Activated CD8-positive, alpha-beta T cell treated with anti-CD3 and anti-CD28 coated beads for 36 hours (primary cell): ENCODE data around the gene KRT39. TPM values are rescaled to one million over a fixed set of nuclear protein-coding genes. Genes with fewer than 3 reads are reported as not detected.

ENCODE experiments used
- ATAC-seq: fragments of 200-7000 bp; cut with Tn5 transposase; one replicate; pipeline ENCODE4 v1.10.0; 2021; ENCODE audit warnings: mild to moderate bottlenecking, moderate library complexity
- CTCF ChIA-PET: fragments of 350-600 bp; sonication (Branson Sonifier 250); formaldehyde crosslinking; loops from one replicate; lab custom pipeline; 2021; ENCODE audit warnings: antibody characterized with exemption; lab: Charles Lee
- POLR2A ChIA-PET: fragments of 350-600 bp; sonication (Branson Sonifier 250); formaldehyde crosslinking; loops from one replicate; lab custom pipeline; 2021; ENCODE audit warnings: antibody characterized with exemption; lab: Charles Lee
- DNase-seq: peaks from one replicate; pipeline ENCODE4 v3.0.0-alpha.2; 2020
- H3K27ac Mint-ChIP-seq: one replicate; pipeline ENCODE4 v1.8.0; 2021; ENCODE audit warnings: mild to moderate bottlenecking, mixed read lengths
- H3K27me3 Mint-ChIP-seq: one replicate; pipeline ENCODE4 v1.8.0; 2021; ENCODE audit warnings: mixed read lengths
- H3K36me3 Mint-ChIP-seq: one replicate; pipeline ENCODE4 v1.8.0; 2021; ENCODE audit warnings: low read depth, mixed read lengths
- H3K4me1 Mint-ChIP-seq: one replicate; pipeline ENCODE4 v1.8.0; 2021; ENCODE audit warnings: low read depth, mixed read lengths
- H3K4me3 Mint-ChIP-seq: one replicate; pipeline ENCODE4 v1.8.0; 2021; ENCODE audit warnings: mild to moderate bottlenecking, moderate library complexity, mixed read lengths
- H3K9me3 Mint-ChIP-seq: one replicate; pipeline ENCODE4 v1.8.0; 2021; ENCODE audit warnings: mixed read lengths
- CTCF ChIP-seq: fragments of 200-600 bp; IDR thresholded peaks from one replicate; pipeline ENCODE4 v1.8.0; 2022; ENCODE audit warnings: antibody characterized with exemption, mild to moderate bottlenecking
- intact Hi-C: fragments of 100-400 bp; cut with micrococcal nuclease; formaldehyde crosslinking; loops from one replicate; pipeline ENCODE4 v1.10.0; 2022
- total RNA-seq, 2 experiments: library from RNA; stranded (reverse); gene quantifications; one replicate each; pipeline ENCODE4 v1.2.3, GENCODE V29; 2021

The KRT39 gene
- total RNA-seq, 2 experiments from 2014 or later = not detected

GRCh38 chr17:40950176-40950575 lies 16.6 kb downstream of the KRT39 start:
- intact Hi-C loops = no loop called here
- no peak for DNase-seq
- no peaks in the 10 kb centered on the region for H3K36me3 Mint-ChIP-seq
- peaks cover 37% of the 10 kb centered on the region for H3K27me3 Mint-ChIP-seq
- POLR2A ChIA-PET = no interaction called here
- H3K4me3 Mint-ChIP-seq = no peak overlapping the region
- no peaks in the 10 kb centered on the region for H3K4me1 Mint-ChIP-seq
- no peak overlapping the region for H3K27ac Mint-ChIP-seq
- no peak for ATAC-seq
- H3K9me3 Mint-ChIP-seq = no peaks in the 10 kb centered on the region
- TF ChIP-seq CTCF = no peak
- CTCF ChIA-PET = no interaction called here

- Mint-ChIP-seq H3K36me3 (no peaks in the 10 kb centered on the region), H3K4me3 (no peak overlapping the region), H3K27ac (no peak overlapping the region), H3K9me3 (no peaks in the 10 kb centered on the region), H3K27me3 (peaks cover 41% of the 10 kb centered on the region), H3K4me1 (no peaks in the 10 kb centered on the region)
- ATAC-seq (no peak), DNase-seq (no peak)
- intact Hi-C loops = no loop called here
- POLR2A ChIA-PET = no interaction called here
- no peak for TF ChIP-seq CTCF
- CTCF ChIA-PET = no interaction called here
These were observed 17.3 kb downstream of the KRT39 start for GRCh38 chr17:40949418-40949817.

- peaks cover 49% of the 10 kb centered on the region for H3K27me3 Mint-ChIP-seq
- H3K27ac Mint-ChIP-seq = no peak overlapping the region
- no peaks in the 10 kb centered on the region for H3K4me1 Mint-ChIP-seq
- CTCF ChIA-PET = interaction anchor here (1.3 kb wide), 1 partner anchor 15 kb away, joined by 3 read pairs; no protein-coding TSS in a partner anchor
- intact Hi-C loops = no loop called here
- H3K4me3 Mint-ChIP-seq = no peak overlapping the region
- POLR2A ChIA-PET = no interaction called here
- H3K9me3 Mint-ChIP-seq = no peaks in the 10 kb centered on the region
- no peak for DNase-seq
- ATAC-seq = no peak
- TF ChIP-seq CTCF = no peak
- H3K36me3 Mint-ChIP-seq = no peaks in the 10 kb centered on the region
These were observed 18.8 kb downstream of the KRT39 start for GRCh38 chr17:40947929-40948328.

- DNase-seq = no peak
- no peaks in the 10 kb centered on the region for H3K36me3 Mint-ChIP-seq
- H3K27me3 Mint-ChIP-seq = peaks cover 46% of the 10 kb centered on the region
- ATAC-seq = no peak
- TF ChIP-seq CTCF = no peak
- no peaks in the 10 kb centered on the region for H3K9me3 Mint-ChIP-seq
- no peak overlapping the region for H3K27ac Mint-ChIP-seq
- H3K4me3 Mint-ChIP-seq = no peak overlapping the region
- no peaks in the 10 kb centered on the region for H3K4me1 Mint-ChIP-seq
- ChIA-PET CTCF (interaction anchor here (1.1 kb wide), 1 partner anchor 19 kb away, joined by 4 read pairs; no protein-coding TSS in a partner anchor), POLR2A (no interaction called here)
- intact Hi-C loops = no loop called here
These were observed 21.3 kb downstream of the KRT39 start for GRCh38 chr17:40945414-40945813.

- intact Hi-C loops = no loop called here
- H3K4me1 Mint-ChIP-seq = no peaks in the 10 kb centered on the region
- peaks cover 41% of the 10 kb centered on the region for H3K27me3 Mint-ChIP-seq
- H3K4me3 Mint-ChIP-seq = no peak overlapping the region
- no peak overlapping the region for H3K27ac Mint-ChIP-seq
- no peak for DNase-seq
- no peak for TF ChIP-seq CTCF
- ChIA-PET POLR2A (no interaction called here), CTCF (interaction anchor here (1.1 kb wide), 1 partner anchor 19 kb away, joined by 4 read pairs; no protein-coding TSS in a partner anchor)
- no peaks in the 10 kb centered on the region for H3K36me3 Mint-ChIP-seq
- H3K9me3 Mint-ChIP-seq = no peaks in the 10 kb centered on the region
- ATAC-seq = no peak
These were observed 22.2 kb downstream of the KRT39 start for GRCh38 chr17:40944531-40944930.
